IMR-90 (cell line): ENCODE results near the gene PCDHGA4. TPM values are rescaled to one million over a fixed set of nuclear protein-coding genes. Genes with fewer than 3 reads are reported as not detected.

Experiments
- ATAC-seq: fragments of 200-7000 bp; cut with Tn5 transposase; 2 replicates; pipeline ENCODE4 v1.9.1; 2020; ENCODE audit warnings: low read depth, mild to moderate bottlenecking, moderate library complexity
- Bru-seq: library from RNA; stranded (reverse); fragments of 400-500 nt; gene quantifications from one replicate; lab custom pipeline; 2021; lab: Mats Ljungman, UMichigan
- BruChase-seq, 2 experiments: library from RNA; stranded (reverse); fragments of 400-500 nt; gene quantifications; one replicate each; lab custom pipeline; 2021; lab: Mats Ljungman, UMichigan
- BruUV-seq: library from RNA; stranded (reverse); fragments of 400-500 nt; replicated peaks from 2 replicates; lab custom pipeline; 2021; lab: Mats Ljungman, UMichigan
- CTCF ChIA-PET: fragments of 300-600 bp; formaldehyde crosslinking; extraction: SDS; loops from one replicate; lab custom pipeline; 2021; ENCODE audit warnings: antibody characterized with exemption; lab: Yijun Ruan, JAX
- POLR2A ChIA-PET: fragments of 300-600 bp; sonication (Branson Sonifier 250); formaldehyde crosslinking; loops from one replicate; lab custom pipeline; 2022; ENCODE audit warnings: antibody characterized with exemption; ENCODE audit not compliant: unreplicated experiment; lab: Charles Lee
- DNase-seq: peaks from one replicate; pipeline ENCODE4 v3.0.0; 2013
- H2AFZ ChIP-seq: replicated peaks from 2 replicates; pipeline ENCODE3; 2013; ENCODE audit warnings: low read length, mild to moderate bottlenecking; ENCODE audit not compliant: poor library complexity
- H2AK5ac ChIP-seq: 2 replicates; pipeline ENCODE4 v1.6.1; 2013; ENCODE audit warnings: low read depth, low read length, inconsistent platforms
- H2AK9ac ChIP-seq: replicated peaks from 2 replicates; pipeline ENCODE3; 2013; ENCODE audit warnings: mild to moderate bottlenecking, low read depth, low read length, moderate library complexity; ENCODE audit not compliant: poor library complexity
- H2BK120ac ChIP-seq: 2 replicates; pipeline ENCODE4 v1.6.1; 2013; ENCODE audit warnings: low read depth, low read length, inconsistent platforms
- H2BK15ac ChIP-seq: 3 replicates; pipeline ENCODE4 v1.6.1; 2013; ENCODE audit warnings: low read depth, low read length, inconsistent platforms
- H2BK20ac ChIP-seq: 2 replicates; pipeline ENCODE4 v1.6.1; 2013; ENCODE audit warnings: low read depth, mild to moderate bottlenecking, inconsistent platforms, low read length, moderate library complexity
- H2BK5ac ChIP-seq: 2 replicates; pipeline ENCODE4 v1.6.1; 2013; ENCODE audit warnings: mild to moderate bottlenecking, low read depth, low read length, inconsistent platforms; ENCODE audit not compliant: poor library complexity, severe bottlenecking
- H3K14ac ChIP-seq: replicated peaks from 2 replicates; pipeline ENCODE4 v1.6.1; 2013; ENCODE audit warnings: low read depth, low read length, inconsistent platforms
- H3K18ac ChIP-seq: 2 replicates; pipeline ENCODE4 v1.6.1; 2013; ENCODE audit warnings: low read depth, low read length, control low read depth
- H3K23ac ChIP-seq: 2 replicates; pipeline ENCODE4 v1.6.1; 2013; ENCODE audit warnings: low read depth, low read length, inconsistent platforms
- H3K27ac ChIP-seq: 2 replicates; pipeline ENCODE4 v1.5.1; 2013; ENCODE audit warnings: mild to moderate bottlenecking, control low read depth, low read length; ENCODE audit not compliant: insufficient read depth
- H3K27me3 ChIP-seq: 2 replicates; pipeline ENCODE4 v1.6.1; 2013; ENCODE audit warnings: low read length; ENCODE audit not compliant: control insufficient read depth, insufficient read depth
- H3K36me3 ChIP-seq: 2 replicates; pipeline ENCODE4 v1.6.1; 2013; ENCODE audit warnings: low read length, mixed read lengths; ENCODE audit not compliant: control insufficient read depth, insufficient read depth
- H3K4ac ChIP-seq: 2 replicates; pipeline ENCODE4 v1.6.1; 2013; ENCODE audit warnings: low read depth, low read length, inconsistent platforms
- H3K4me1 ChIP-seq: 2 replicates; pipeline ENCODE4 v1.6.1; 2013; ENCODE audit warnings: low read length, mixed read lengths; ENCODE audit not compliant: control insufficient read depth, insufficient read depth
- H3K4me2 ChIP-seq: 2 replicates; pipeline ENCODE4 v1.6.1; 2013; ENCODE audit warnings: low read depth, mild to moderate bottlenecking, control low read depth, low read length, moderate library complexity
- H3K4me3 ChIP-seq: 2 replicates; pipeline ENCODE4 v1.5.1; 2013; ENCODE audit warnings: low read depth, mild to moderate bottlenecking, control low read depth, low read length, moderate library complexity; ENCODE audit not compliant: insufficient read depth
- H3K56ac ChIP-seq: 2 replicates; pipeline ENCODE4 v1.6.1; 2013; ENCODE audit warnings: low read length, inconsistent platforms; ENCODE audit not compliant: insufficient read depth; ENCODE audit errors: extremely low read depth
- H3K79me1 ChIP-seq, 2 experiments: 2 replicates each; pipeline ENCODE4 v1.6.1; 2013; ENCODE audit warnings: low read length in 2 of 2, inconsistent platforms in 1 of 2, low read depth in 1 of 2
- H3K9ac ChIP-seq: 2 replicates; pipeline ENCODE4 v1.6.1; 2013; ENCODE audit warnings: low read depth, low read length, control low read depth
- H3K9me1 ChIP-seq: 2 replicates; pipeline ENCODE4 v1.6.1; 2013; ENCODE audit warnings: low read length, inconsistent platforms; ENCODE audit not compliant: insufficient read depth
- H3K9me3 ChIP-seq: 2 replicates; pipeline ENCODE4 v1.6.1; 2013; ENCODE audit warnings: low read length; ENCODE audit not compliant: control insufficient read depth, insufficient read depth
- H4K20me1 ChIP-seq: 2 replicates; pipeline ENCODE4 v1.6.1; 2013; ENCODE audit warnings: low read length, inconsistent platforms; ENCODE audit not compliant: insufficient read depth
- H4K5ac ChIP-seq: 2 replicates; pipeline ENCODE4 v1.6.1; 2013; ENCODE audit warnings: mild to moderate bottlenecking, low read depth, low read length, control low read depth
- H4K8ac ChIP-seq, 2 experiments: 2 replicates each; pipeline ENCODE4 v1.6.1; 2013; ENCODE audit warnings: low read depth in 2 of 2, low read length in 2 of 2, control low read depth in 1 of 2, inconsistent platforms in 1 of 2
- H4K91ac ChIP-seq: 2 replicates; pipeline ENCODE4 v1.6.1; 2013; ENCODE audit warnings: low read depth, low read length, inconsistent platforms; ENCODE audit not compliant: insufficient read depth
- BHLHE40 ChIP-seq: fragments of 150-350 bp; IDR thresholded peaks from 2 replicates; pipeline ENCODE4 v1.6.1; 2016; ENCODE audit warnings: mild to moderate bottlenecking, low read depth, low read length
- CEBPB ChIP-seq: IDR thresholded peaks from 2 replicates; pipeline ENCODE4 v1.6.1; 2012; ENCODE audit warnings: low read depth, low read length, improper control_type of control experiment
- CTCF ChIP-seq: conservative IDR thresholded peaks from 2 replicates; pipeline ENCODE4 v1.5.1; 2012; ENCODE audit warnings: mild to moderate bottlenecking, low read depth, low read length, improper control_type of control experiment
- ELK1 ChIP-seq: fragments of 150-350 bp; IDR thresholded peaks from 2 replicates; pipeline ENCODE4 v1.6.1; 2016; ENCODE audit warnings: low read depth, mild to moderate bottlenecking, low read length, moderate library complexity, borderline replicate concordance
- FOS ChIP-seq: fragments of 150-350 bp; IDR thresholded peaks from 2 replicates; pipeline ENCODE4 v1.6.1; 2016; ENCODE audit warnings: low read depth, low read length
- MAFK ChIP-seq: IDR thresholded peaks from 2 replicates; pipeline ENCODE4 v1.6.1; 2012; ENCODE audit warnings: low read depth, low read length, improper control_type of control experiment
- MXI1 ChIP-seq: IDR thresholded peaks from 2 replicates; pipeline ENCODE4 v1.6.1; 2012; ENCODE audit warnings: low read depth, mild to moderate bottlenecking, low read length, moderate library complexity, borderline replicate concordance
- NFE2L2 ChIP-seq: fragments of 150-350 bp; IDR thresholded peaks from 2 replicates; pipeline ENCODE4 v1.6.1; 2016; ENCODE audit warnings: low read depth, mild to moderate bottlenecking, low read length
- POLR2A ChIP-seq: IDR thresholded peaks from 2 replicates; pipeline ENCODE4 v1.6.1; 2012; ENCODE audit warnings: mild to moderate bottlenecking, low read depth, low read length
- RAD21 ChIP-seq: IDR thresholded peaks from 2 replicates; pipeline ENCODE4 v1.6.1; 2012; ENCODE audit warnings: low read length, improper control_type of control experiment
- RCOR1 ChIP-seq: IDR thresholded peaks from 2 replicates; pipeline ENCODE4 v1.6.1; 2012; ENCODE audit warnings: mild to moderate bottlenecking, low read length, improper control_type of control experiment; ENCODE audit not compliant: insufficient replicate concordance
- RFX5 ChIP-seq: IDR thresholded peaks from 2 replicates; pipeline ENCODE4 v1.8.0; 2012; ENCODE audit warnings: low read depth, mild to moderate bottlenecking, low read length, moderate library complexity
- SMC3 ChIP-seq: fragments of 150-350 bp; IDR thresholded peaks from 2 replicates; pipeline ENCODE4 v1.6.1; 2016; ENCODE audit warnings: low read depth, mild to moderate bottlenecking, antibody characterized with exemption, low read length, moderate library complexity
- WGBS, 2 experiments: methylation state at CpG; one replicate each; pipeline versions ENCODE4 v1.1.5 to v1.1.7; 2013; ENCODE audit warnings: missing lambda C conversion rate in 2 of 2; ENCODE audit not compliant: insufficient read length in 1 of 2; ENCODE audit errors: extremely low coverage in 2 of 2; 5-methylcytosine and 5-hydroxymethylcytosine counted together
- dilution Hi-C: fragments of 300-500 bp; cut with HindIII; formaldehyde crosslinking; loops from one replicate; pipeline ENCODE4 v1.14.3; 2018; ENCODE audit warnings: low sequenced_read_pairs; ENCODE audit not compliant: unreplicated experiment
- in situ Hi-C: fragments of 300-500 bp; cut with MboI; formaldehyde crosslinking; loops from 3 replicates; pipeline ENCODE4 v1.14.3; 2019; ENCODE audit warnings: low sequenced_read_pairs, inconsistent platforms, mixed read lengths
- intact Hi-C: fragments of 100-400 bp; cut with micrococcal nuclease; formaldehyde crosslinking; loops from 2 replicates; pipeline ENCODE4 v1.10.0; 2022
- long read RNA-seq: library from polyadenylated mRNA; unstranded; transcript quantifications from one replicate; pipeline ENCODE4 v2.0.0, GENCODE V29; 2021; ENCODE audit not compliant: unreplicated experiment
- polyA plus RNA-seq, 3 experiments: library from polyadenylated mRNA; depleted of rRNA; stranded (reverse); fragments of >200 nt; gene quantifications; 2 replicates each; pipeline ENCODE4 v1.2.3, GENCODE V29; 2012; ENCODE audit warnings: low replicate concordance in 1 of 3
- total RNA-seq: library from RNA; depleted of rRNA; stranded (reverse); fragments of >200 nt; gene quantifications from 2 replicates; pipeline ENCODE4 v1.2.3, GENCODE V29; 2012; rRNA removed
- TF ChIP-seq, protein P1 (sequence below): fragments of 150-350 bp; IDR thresholded peaks from 2 replicates; pipeline ENCODE4 v1.6.1; 2017; ENCODE audit warnings: mild to moderate bottlenecking, antibody characterized with exemption, low read length, low read depth

The PCDHGA4 gene
- total RNA-seq (5.0 and 5.4 TPM in 2 replicates), polyA plus RNA-seq (2012; rRNA removed) (3.0 and 3.5 TPM in 2 replicates), Bru-seq, nascent RNA (percentile 73 among the genes with signal in this experiment), BruChase-seq, experiment 1, labeled RNA remaining after a 6-hour chase (percentile 83 among the genes with signal in this experiment), BruChase-seq, experiment 2, labeled RNA remaining after a 2-hour chase (percentile 89 among the genes with signal in this experiment)
- polyA plus RNA-seq (2012; cell fraction: cytosol; rRNA removed) = 2.7 and 4.3 TPM in 2 replicates
- 5.0 and 5.9 TPM in 2 replicates for polyA plus RNA-seq (2012; cell fraction: nucleus; rRNA removed; ENCODE audit: low replicate concordance)
- long read RNA-seq = 0 reads

- H3K9ac ChIP-seq = 0 out of 2 replicates have a peak within 1 kb of the TSS, but pooled peaks have one; percentile 19
- peak within 1 kb of the TSS; percentile 82 for H2AFZ ChIP-seq
- WGBS, 2 experiments = 17% methylated on average over 10 of the region's 29 CpGs; no CpG with 5 or more reads in 1 of the 2 experiments
- no peak within 1 kb of the TSS for H4K8ac ChIP-seq
- H3K23ac ChIP-seq = no peak within 1 kb of the TSS
- no peaks in the 10 kb centered on the region for H4K20me1 ChIP-seq
- dilution Hi-C loops (no loop called here), intact Hi-C loops (no loop called here), in situ Hi-C loops (no loop called here)
- H4K5ac ChIP-seq = peak within 1 kb of the TSS; percentile 87; the same call in 1 of the 2 replicates
- H3K79me1 ChIP-seq = no peaks in the 10 kb centered on the region
- no peak within 1 kb of the TSS for H2BK5ac ChIP-seq
- H3K4ac ChIP-seq = no peak within 1 kb of the TSS
- H2BK15ac ChIP-seq = no peak within 1 kb of the TSS
- H2AK9ac ChIP-seq = no peak within 1 kb of the TSS
- H4K91ac ChIP-seq = no peak within 1 kb of the TSS
- CTCF ChIA-PET = no interaction called here
- no peak within 1 kb of the TSS for H2BK120ac ChIP-seq
- peak within 1 kb of the TSS; percentile 85 for H3K4me2 ChIP-seq
- peak within 1 kb of the TSS; percentile 13; the same call in 1 of the 2 replicates for H3K18ac ChIP-seq
- no peaks in the 10 kb centered on the region for H3K4me1 ChIP-seq
- peaks cover 55% of the 10 kb centered on the region for H3K9me3 ChIP-seq
- no peak within 1 kb of the TSS for H2BK20ac ChIP-seq
- H3K9me1 ChIP-seq = no peaks in the 10 kb centered on the region
- peaks cover 5% of the 10 kb centered on the region; the same call in 1 of the 2 replicates for H3K36me3 ChIP-seq
- BruUV-seq = no TSS peak
- DNase-seq (peak; percentile 28), ATAC-seq (no peak; the same call in 1 of the 2 replicates)
- H3K56ac ChIP-seq = no peak within 1 kb of the TSS
- no peak within 1 kb of the TSS for H3K27ac ChIP-seq
- no peak within 1 kb of the TSS for H3K14ac ChIP-seq
- H3K27me3 ChIP-seq = no peaks in the 10 kb centered on the region
- peak within 1 kb of the TSS; percentile 76 for H3K4me3 ChIP-seq
- POLR2A ChIA-PET = no interaction called here
- no peak within 1 kb of the TSS for H2AK5ac ChIP-seq
- no peak for TF ChIP-seq BHLHE40
- peak; percentile 63 for TF ChIP-seq CTCF
- TF ChIP-seq RCOR1 = no peak
- TF ChIP-seq ELK1 = no peak
- no peak for TF ChIP-seq POLR2A
- no peak for TF ChIP-seq RFX5
- no peak for TF ChIP-seq SMC3
- peak; percentile 36 for TF ChIP-seq RAD21
- TF ChIP-seq MAFK = no peak
- TF ChIP-seq FOS = no peak
- TF ChIP-seq CEBPB = no peak
- TF ChIP-seq MXI1 = no peak
- TF ChIP-seq NFE2L2 = no peak
- TF ChIP-seq, protein P1, sequence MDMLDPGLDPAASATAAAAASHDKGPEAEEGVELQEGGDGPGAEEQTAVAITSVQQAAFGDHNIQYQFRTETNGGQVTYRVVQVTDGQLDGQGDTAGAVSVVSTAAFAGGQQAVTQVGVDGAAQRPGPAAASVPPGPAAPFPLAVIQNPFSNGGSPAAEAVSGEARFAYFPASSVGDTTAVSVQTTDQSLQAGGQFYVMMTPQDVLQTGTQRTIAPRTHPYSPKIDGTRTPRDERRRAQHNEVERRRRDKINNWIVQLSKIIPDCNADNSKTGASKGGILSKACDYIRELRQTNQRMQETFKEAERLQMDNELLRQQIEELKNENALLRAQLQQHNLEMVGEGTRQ = no peak
Measured at GRCh38 chr5:141354900-141355469, at the start of gene PCDHGA4. Gene PCDHGA4 (plus strand): TSS chr5:141355021. CDS start chr5:141355108, 87 bp downstream.
